GM10248 (cell line): Measurements from ENCODE around the gene ANKZF1.
A peak's percentile ranks its signal among the peaks of the same experiment; 100 is the strongest.

ENCODE experiments used
- CTCF ChIA-PET: fragments of 300-600 bp; sonication (Branson Sonifier 250); formaldehyde crosslinking; extraction: SDS; loops from one replicate; lab custom pipeline; 2021; ENCODE audit warnings: antibody characterized with exemption; lab: Yijun Ruan, JAX
- POLR2A ChIA-PET: fragments of 350-650 bp; sonication (Branson Sonifier 250); formaldehyde crosslinking; extraction: SDS; loops from one replicate; lab custom pipeline; 2020; ENCODE audit warnings: antibody characterized with exemption; lab: Yijun Ruan, JAX
- DNase-seq: peaks from one replicate; pipeline ENCODE4 v3.0.0; 2012; ENCODE audit errors: extremely low spot score
- CTCF ChIP-seq: IDR thresholded peaks from 2 replicates; pipeline ENCODE4 v1.5.1; 2012; ENCODE audit warnings: mild to moderate bottlenecking, low read depth; ENCODE audit errors: extremely low read depth, missing control alignments, control extremely low read depth

Gene ANKZF1

GRCh38 chr2:219244789-219245147 is 15.2 kb downstream of the ANKZF1 start:
- DNase-seq, result no peak
- POLR2A ChIA-PET, result interaction anchor here (1.0 to 1.8 kb wide), 3 partner anchors 8 to 68 kb away, joined by 3 to 13 read pairs (median 3); partner anchors contain the start of genes CNPPD1, TUBA4A and TUBA4B
- CTCF ChIA-PET, result interaction anchor here (0.9 to 2.7 kb wide), 11 partner anchors 9 to 65 kb away, joined by 3 to 16 read pairs (median 4); partner anchors contain the start of gene TUBA4A
- no peak for TF ChIP-seq CTCF

- ChIA-PET POLR2A (interaction anchor here (1.0 to 1.8 kb wide), 3 partner anchors 8 to 69 kb away, joined by 3 to 13 read pairs (median 3); partner anchors contain the start of genes CNPPD1, TUBA4A and TUBA4B), CTCF (interaction anchor here (0.8 to 2.7 kb wide), 14 partner anchors 10 to 66 kb away, joined by 3 to 16 read pairs (median 4); partner anchors contain the start of genes ANKZF1, ATG9A and TUBA4A)
These were observed 15.7 kb downstream of the ANKZF1 start, which contains the start of the genes GLB1L and STK16 for GRCh38 chr2:219245148-219245898. GLB1L (minus strand) TSS chr2:219245444; CDS start chr2:219243573, 1,871 bp downstream. STK16 (plus strand) TSS chr2:219245479; CDS start chr2:219246000, 521 bp downstream.

DNA sequence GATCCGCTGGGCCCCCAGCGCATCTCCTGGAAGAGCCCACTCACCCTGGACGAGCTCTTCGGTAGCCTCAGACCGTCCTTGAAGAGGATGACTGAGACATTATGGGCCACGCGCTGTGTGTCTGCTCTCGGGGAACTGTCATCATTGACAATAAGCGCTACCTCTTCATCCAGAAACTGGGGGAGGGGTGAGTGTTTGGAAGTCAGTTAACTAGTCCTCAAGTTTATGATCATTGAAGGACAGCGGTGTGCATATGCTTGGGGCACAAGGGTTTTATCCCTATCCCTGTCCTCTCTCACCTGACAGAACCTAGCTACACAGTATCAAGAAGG is 16.3 kb downstream of the ANKZF1 start:
- ChIA-PET POLR2A (interaction anchor here (1.8 kb wide), 1 partner anchor 9 kb away, joined by 13 read pairs; the partner anchor contains the start of gene TUBA4A), CTCF (interaction anchor here (0.8 to 2.7 kb wide), 9 partner anchors 9 to 67 kb away, joined by 3 to 16 read pairs (median 4); partner anchors contain the start of genes ANKZF1, ATG9A and TUBA4A)
- no peak for DNase-seq
- no peak for TF ChIP-seq CTCF

More at GRCh38 chr2:219245148-219245898, 15.7 kb downstream of the ANKZF1 start, which contains the start of the genes GLB1L and STK16:
- TF ChIP-seq CTCF, result no peak
- peak; percentile 96 for DNase-seq

DNA sequence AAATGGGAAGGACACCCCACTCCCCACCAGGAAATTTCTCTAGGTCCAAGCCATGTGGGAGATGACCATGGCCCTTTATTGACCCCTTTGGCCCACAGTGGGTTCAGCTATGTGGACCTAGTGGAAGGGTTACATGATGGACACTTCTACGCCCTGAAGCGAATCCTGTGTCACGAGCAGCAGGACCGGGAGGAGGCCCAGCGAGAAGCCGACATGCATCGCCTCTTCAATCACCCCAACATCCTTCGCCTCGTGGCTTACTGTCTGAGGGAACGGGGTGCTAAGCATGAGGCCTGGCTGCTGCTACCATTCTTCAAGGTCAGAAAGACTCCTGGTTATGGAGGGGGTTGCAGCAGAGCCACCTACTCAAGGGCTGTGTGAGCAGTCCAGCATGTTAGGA is 17.0 kb downstream of the ANKZF1 start:
- no peak for TF ChIP-seq CTCF
- ChIA-PET CTCF (interaction anchor here (1.1 to 2.7 kb wide), 4 partner anchors 8 to 67 kb away, joined by 3 to 16 read pairs (median 9); partner anchors contain the start of gene TUBA4A), POLR2A (no interaction called here)
- DNase-seq, result no peak

- no peak for DNase-seq
- ChIA-PET POLR2A (interaction anchor here (1.1 to 1.4 kb wide), 2 partner anchors 19 to 31 kb away, joined by 5 to 6 read pairs; partner anchors contain the start of genes ANKZF1, ATG9A and DNAJB2), CTCF (interaction anchor here (1.3 to 10.2 kb wide), 6 partner anchors 13 to 77 kb away, joined by 5 to 116 read pairs (median 9); partner anchors contain the start of genes DNAJB2 and SLC23A3)
- TF ChIP-seq CTCF, result no peak
These were observed 18.4 kb downstream of the ANKZF1 start for GRCh38 chr2:219247678-219248642.
